ENCODE data around the gene PDE4B. TPM values are rescaled to one million over a fixed set of nuclear protein-coding genes. Genes with fewer than 3 reads are reported as not detected.
"Not testable (repeated sequence)": the region's sequence is repeated elsewhere in the genome, so short reads cannot be mapped to it uniquely, and the experiment has no call there.

PDE4B gene
- total RNA-seq, 1 donor from 2014 or later: 0.29 TPM

- peaks cover 2% of the 10 kb centered on the region for H3K27me3 Mint-ChIP-seq
- no peak overlapping the region for H3K4me3 Mint-ChIP-seq (ENCODE audit: low read depth)
- H3K9me3 Mint-ChIP-seq (ENCODE audit: low read depth): no peaks in the 10 kb centered on the region
- no peak overlapping the region for H3K27ac Mint-ChIP-seq
- no peaks in the 10 kb centered on the region for H3K4me1 Mint-ChIP-seq (ENCODE audit: low read depth)
- no peaks in the 10 kb centered on the region for H3K36me3 Mint-ChIP-seq (ENCODE audit: insufficient read depth)
- DNase-seq (ENCODE audit: low spot score, unreplicated experiment): no peak
- TF ChIP-seq, protein P1, sequence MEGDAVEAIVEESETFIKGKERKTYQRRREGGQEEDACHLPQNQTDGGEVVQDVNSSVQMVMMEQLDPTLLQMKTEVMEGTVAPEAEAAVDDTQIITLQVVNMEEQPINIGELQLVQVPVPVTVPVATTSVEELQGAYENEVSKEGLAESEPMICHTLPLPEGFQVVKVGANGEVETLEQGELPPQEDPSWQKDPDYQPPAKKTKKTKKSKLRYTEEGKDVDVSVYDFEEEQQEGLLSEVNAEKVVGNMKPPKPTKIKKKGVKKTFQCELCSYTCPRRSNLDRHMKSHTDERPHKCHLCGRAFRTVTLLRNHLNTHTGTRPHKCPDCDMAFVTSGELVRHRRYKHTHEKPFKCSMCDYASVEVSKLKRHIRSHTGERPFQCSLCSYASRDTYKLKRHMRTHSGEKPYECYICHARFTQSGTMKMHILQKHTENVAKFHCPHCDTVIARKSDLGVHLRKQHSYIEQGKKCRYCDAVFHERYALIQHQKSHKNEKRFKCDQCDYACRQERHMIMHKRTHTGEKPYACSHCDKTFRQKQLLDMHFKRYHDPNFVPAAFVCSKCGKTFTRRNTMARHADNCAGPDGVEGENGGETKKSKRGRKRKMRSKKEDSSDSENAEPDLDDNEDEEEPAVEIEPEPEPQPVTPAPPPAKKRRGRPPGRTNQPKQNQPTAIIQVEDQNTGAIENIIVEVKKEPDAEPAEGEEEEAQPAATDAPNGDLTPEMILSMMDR (IDR thresholded peaks at IDR 0.05; ENCODE audit: unreplicated experiment): no peak
Observed at GRCh38 chr1:66400660-66401059, 608.0 kb downstream of the PDE4B start.

DNA sequence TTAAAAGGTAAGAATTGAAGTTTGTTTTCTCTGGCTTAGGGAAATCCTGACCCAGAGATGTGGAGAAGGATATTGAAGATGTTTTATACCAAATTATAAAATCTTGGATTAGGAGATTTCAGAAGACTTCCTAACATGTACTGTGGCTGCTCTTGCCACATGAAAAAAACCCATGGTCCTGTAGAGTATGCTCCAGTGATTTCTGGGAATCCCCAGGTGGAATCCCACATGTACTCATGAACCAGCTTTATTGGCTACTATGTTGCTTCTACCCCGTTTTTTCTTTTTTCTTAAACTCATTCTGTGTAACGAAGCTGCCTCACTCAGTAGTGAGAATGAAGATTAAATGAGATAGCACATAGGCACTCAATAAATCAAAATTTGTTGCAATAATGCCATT is 608.5 kb downstream of the PDE4B start:
- Mint-ChIP-seq H3K4me3 (ENCODE audit: low read depth) (no peak overlapping the region), H3K9me3 (ENCODE audit: low read depth) (no peaks in the 10 kb centered on the region), H3K27me3 (peaks cover 2% of the 10 kb centered on the region), H3K4me1 (ENCODE audit: low read depth) (no peaks in the 10 kb centered on the region), H3K36me3 (ENCODE audit: insufficient read depth) (no peaks in the 10 kb centered on the region), H3K27ac (no peak overlapping the region)
- TF ChIP-seq, protein P1 (IDR thresholded peaks at IDR 0.05; ENCODE audit: unreplicated experiment): no peak
- no peak for DNase-seq (ENCODE audit: low spot score, unreplicated experiment)

- peaks cover 2% of the 10 kb centered on the region for H3K27me3 Mint-ChIP-seq
- H3K27ac Mint-ChIP-seq: no peak overlapping the region
- no peak overlapping the region for H3K4me3 Mint-ChIP-seq (ENCODE audit: low read depth)
- no peak for DNase-seq (ENCODE audit: low spot score, unreplicated experiment)
- no peaks in the 10 kb centered on the region for H3K9me3 Mint-ChIP-seq (ENCODE audit: low read depth)
- TF ChIP-seq, protein P1 (IDR thresholded peaks at IDR 0.05; ENCODE audit: unreplicated experiment): no peak
- no peaks in the 10 kb centered on the region for H3K36me3 Mint-ChIP-seq (ENCODE audit: insufficient read depth)
- H3K4me1 Mint-ChIP-seq (ENCODE audit: low read depth): no peaks in the 10 kb centered on the region
Observed at GRCh38 chr1:66402194-66402593, 609.5 kb downstream of the PDE4B start.

GRCh38 chr1:66403007-66403731 is 610.5 kb downstream of the PDE4B start:
- TF ChIP-seq, protein P1 (IDR thresholded peaks at IDR 0.05; ENCODE audit: unreplicated experiment): peak; percentile 15

DNA sequence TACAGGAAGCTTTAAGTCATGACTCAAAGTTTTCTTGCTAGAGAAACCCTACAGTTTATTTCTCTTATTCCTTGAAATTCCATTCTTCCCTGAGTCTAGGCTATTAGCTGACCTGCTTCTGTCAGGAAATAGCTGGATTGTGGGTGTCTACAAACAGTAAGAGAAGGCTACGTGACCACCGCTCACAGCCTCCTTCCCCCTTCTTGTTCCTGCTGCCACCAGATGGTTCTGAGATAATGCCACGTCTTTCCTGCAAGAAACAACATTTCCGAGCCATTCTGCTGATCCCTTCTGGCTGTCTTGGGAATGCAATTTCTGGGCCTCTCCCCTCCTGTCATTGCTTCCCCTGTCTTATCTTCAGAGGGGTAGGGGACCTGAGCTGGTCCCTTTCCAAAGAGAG is 612.4 kb downstream of the PDE4B start:
- Mint-ChIP-seq H3K4me3 (ENCODE audit: low read depth) (no peak overlapping the region), H3K27me3 (peaks cover 2% of the 10 kb centered on the region), H3K36me3 (ENCODE audit: insufficient read depth) (no peaks in the 10 kb centered on the region), H3K27ac (no peak overlapping the region), H3K9me3 (ENCODE audit: low read depth) (peaks cover 10% of the 10 kb centered on the region), H3K4me1 (ENCODE audit: low read depth) (no peaks in the 10 kb centered on the region)
- TF ChIP-seq, protein P1 (IDR thresholded peaks at IDR 0.05; ENCODE audit: unreplicated experiment): no peak
- DNase-seq (ENCODE audit: low spot score, unreplicated experiment): no peak

More at GRCh38 chr1:66403007-66403731, 610.5 kb downstream of the PDE4B start:
- Mint-ChIP-seq H3K27me3 (peaks cover 2% of the 10 kb centered on the region), H3K4me1 (ENCODE audit: low read depth) (no peaks in the 10 kb centered on the region), H3K9me3 (ENCODE audit: low read depth) (no peaks in the 10 kb centered on the region), H3K4me3 (ENCODE audit: low read depth) (no peak overlapping the region), H3K27ac (no peak overlapping the region), H3K36me3 (ENCODE audit: insufficient read depth) (no peaks in the 10 kb centered on the region)
- no peak for DNase-seq (ENCODE audit: low spot score, unreplicated experiment)

DNA sequence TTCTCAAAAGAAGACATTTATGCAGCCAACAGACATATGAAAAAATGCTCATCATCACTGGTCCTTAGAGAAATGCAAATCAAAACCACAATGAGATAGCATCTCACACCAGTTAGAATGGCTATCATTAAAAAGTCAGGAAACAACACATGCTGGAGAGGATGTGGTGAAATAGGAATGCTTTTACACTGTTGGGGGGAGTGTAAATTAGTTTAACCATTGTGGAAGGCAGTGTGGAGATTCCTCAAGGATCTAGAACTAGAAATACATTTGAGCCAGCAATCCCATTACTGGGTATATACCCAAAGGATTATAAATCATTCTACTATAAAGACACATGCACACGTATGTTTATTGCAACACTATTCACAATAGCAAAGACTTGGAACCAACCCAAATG is 618.8 kb downstream of the PDE4B start:
- H3K36me3 Mint-ChIP-seq (ENCODE audit: insufficient read depth); H3K27ac Mint-ChIP-seq; H3K27me3 Mint-ChIP-seq; DNase-seq (ENCODE audit: low spot score, unreplicated experiment); H3K4me3 Mint-ChIP-seq (ENCODE audit: low read depth); H3K4me1 Mint-ChIP-seq (ENCODE audit: low read depth): not testable (repeated sequence)
- peaks cover 13% of the 10 kb centered on the region for H3K9me3 Mint-ChIP-seq (ENCODE audit: low read depth)

All from progenitor cell of endocrine pancreas (in vitro differentiated cells).